Skeletal muscle tissue (tissue), 4 donors: Measurements from ENCODE around the gene PGD. TPM values are rescaled to one million over a fixed set of nuclear protein-coding genes. Genes with fewer than 3 reads are reported as not detected.
"Not testable (repeated sequence)": the region's sequence is repeated elsewhere in the genome, so short reads cannot be mapped to it uniquely, and the experiment has no call there.

ENCODE experiments used
- H3K27ac ChIP-seq: one replicate; pipeline ENCODE4 v1.7.0; 2013; ENCODE audit warnings: mild to moderate bottlenecking, low read depth, low read length, inconsistent platforms
- H3K27me3 ChIP-seq, 3 donors: one replicate each; pipeline ENCODE4 v1.7.0; 2013; ENCODE audit warnings: low read length in 3 of 3; ENCODE audit not compliant: control insufficient read depth in 3 of 3, insufficient read depth in 3 of 3
- H3K36me3 ChIP-seq, 3 donors: one replicate each; pipeline ENCODE4 v1.7.0; 2013; ENCODE audit warnings: low read length in 3 of 3; ENCODE audit not compliant: control insufficient read depth in 3 of 3, insufficient read depth in 3 of 3
- H3K4me1 ChIP-seq, 3 donors: one replicate each; pipeline ENCODE4 v1.7.0; 2013; ENCODE audit warnings: low read length in 3 of 3, mild to moderate bottlenecking in 3 of 3; ENCODE audit not compliant: control insufficient read depth in 3 of 3, insufficient read depth in 3 of 3
- H3K4me3 ChIP-seq, 3 donors: one replicate each; pipeline ENCODE4 v1.7.0; 2013; ENCODE audit warnings: low read length in 3 of 3
- H3K9ac ChIP-seq, 3 donors: one replicate each; pipeline ENCODE4 v1.7.0; 2013; ENCODE audit warnings: low read length in 3 of 3, mild to moderate bottlenecking in 3 of 3, moderate library complexity in 2 of 3, low read depth in 1 of 3
- H3K9me3 ChIP-seq, 3 donors: one replicate each; pipeline ENCODE4 v1.7.0; 2013; ENCODE audit warnings: low read length in 3 of 3; ENCODE audit not compliant: control insufficient read depth in 3 of 3
- total RNA-seq: library from RNA; depleted of rRNA; stranded (reverse); fragments of >200 nt; gene quantifications from one replicate; pipeline ENCODE4 v1.2.3, GENCODE V29; 2014
- donor health status: Osteomylitis.

Gene PGD
- total RNA-seq, 1 donor from 2014 or later: 59.5 TPM

DNA sequence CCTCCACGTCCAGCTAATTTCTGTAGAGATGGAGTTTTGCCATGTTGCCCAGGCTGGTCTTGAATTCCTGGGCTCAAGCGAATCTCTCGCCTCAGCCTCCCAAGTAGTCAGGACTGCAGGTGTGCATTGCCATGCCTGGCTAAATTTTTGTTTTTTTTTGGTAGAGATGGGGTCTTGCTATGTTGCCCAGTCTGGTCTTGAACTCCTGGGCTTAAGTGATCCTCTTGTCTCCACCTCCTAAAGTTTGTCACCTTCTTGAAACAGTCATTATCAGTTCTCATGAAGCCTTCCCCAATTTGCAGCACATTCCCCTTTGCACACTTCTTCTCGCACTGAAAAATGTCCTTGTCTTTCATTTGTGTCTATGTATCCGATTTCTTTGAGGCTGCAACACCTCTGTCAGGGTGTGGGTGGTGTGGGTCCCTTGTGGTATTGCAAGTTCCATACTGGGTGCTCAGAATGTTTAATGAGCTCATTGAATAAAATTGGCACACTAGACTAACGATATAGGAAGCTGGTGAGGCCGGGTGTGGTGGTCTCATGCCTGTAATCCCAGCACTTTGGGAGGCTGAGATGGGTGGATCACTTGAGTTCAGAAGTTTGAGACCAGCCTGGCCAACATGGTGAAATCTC, 48.0 kb downstream of the PGD start:
- no peak overlapping the region for H3K9ac ChIP-seq
- no peak overlapping the region for H3K4me3 ChIP-seq
- H3K9me3 ChIP-seq: no peaks in the 10 kb centered on the region
- H3K27me3 ChIP-seq: peaks cover 8 to 18% (median 10%) of the 10 kb centered on the region in 3 donors
- H3K36me3 ChIP-seq: peaks cover 0 to 6% (median 4%) of the 10 kb centered on the region in 3 donors
- H3K4me1 ChIP-seq: peaks cover 0 to 2% (median 0%) of the 10 kb centered on the region in 3 donors
- H3K27ac ChIP-seq: no peak overlapping the region

DNA sequence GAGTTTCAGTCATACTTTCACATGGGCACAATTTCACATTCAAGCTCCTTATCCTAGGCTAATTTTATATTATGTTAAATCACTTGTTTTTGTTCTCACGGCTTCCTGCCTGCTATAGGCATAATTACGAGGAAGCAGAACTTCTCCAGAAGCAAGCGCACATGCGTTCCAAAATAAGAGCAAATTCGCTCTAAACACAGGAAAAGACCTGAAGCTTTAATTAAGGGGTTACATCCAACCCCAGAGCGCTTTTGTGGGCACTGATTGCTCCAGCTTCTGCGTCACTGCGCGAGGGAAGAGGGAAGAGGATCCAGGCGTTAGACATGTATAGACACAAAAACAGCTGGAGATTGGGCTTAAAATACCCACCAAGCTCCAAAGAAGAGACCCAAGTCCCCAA, 50.9 kb downstream of the PGD start, which contains the start of gene CORT:
Gene CORT (plus strand): TSS at position 281 of the 400 bp plus-strand sequence. CDS start 193 bp downstream, outside the sequence.
- H3K27me3 ChIP-seq: peaks cover 8 to 18% (median 10%) of the 10 kb centered on the region in 3 donors
- peaks cover 0 to under 1% (median 0%) of the 10 kb centered on the region in 3 donors for H3K36me3 ChIP-seq
- H3K4me3 ChIP-seq: no peak within 1 kb of the TSS
- no peaks in the 10 kb centered on the region for H3K9me3 ChIP-seq
- H3K4me1 ChIP-seq: peaks cover 0 to 2% (median 0%) of the 10 kb centered on the region in 3 donors
- H3K27ac ChIP-seq: no peak within 1 kb of the TSS
- no peak within 1 kb of the TSS for H3K9ac ChIP-seq

DNA sequence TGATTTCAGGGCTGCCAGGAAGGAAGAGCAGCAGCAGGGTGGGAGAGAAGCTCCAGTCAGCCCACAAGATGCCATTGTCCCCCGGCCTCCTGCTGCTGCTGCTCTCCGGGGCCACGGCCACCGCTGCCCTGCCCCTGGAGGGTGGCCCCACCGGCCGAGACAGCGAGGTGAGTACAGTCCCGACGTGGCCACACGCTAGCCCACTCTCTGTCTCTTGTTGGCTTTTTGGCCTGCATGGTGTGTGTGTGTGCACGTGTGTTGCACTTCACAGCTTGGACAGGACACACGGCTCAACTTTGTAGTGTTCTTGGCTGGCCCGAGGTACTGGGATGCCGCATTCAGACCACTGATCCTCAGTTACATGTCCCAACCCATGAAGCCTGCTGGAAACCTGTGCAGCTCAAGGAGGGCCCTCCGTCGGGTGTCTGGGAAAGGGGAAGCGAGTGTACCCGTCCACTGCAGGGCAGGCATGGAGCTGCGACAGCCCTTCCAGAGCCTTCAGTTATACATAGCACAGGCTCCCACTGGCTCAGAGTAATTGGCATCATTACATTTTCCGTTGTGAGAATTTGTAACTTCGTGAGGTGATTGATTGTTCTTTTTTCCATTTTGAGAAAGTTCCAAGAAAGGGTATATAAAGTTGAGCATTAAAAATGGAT, 51.4 kb downstream of the PGD start:
- H3K9ac ChIP-seq: no peak overlapping the region
- H3K27me3 ChIP-seq: peaks cover 8 to 18% (median 10%) of the 10 kb centered on the region in 3 donors
- H3K4me1 ChIP-seq: peaks cover 0 to 2% (median 0%) of the 10 kb centered on the region in 3 donors
- H3K9me3 ChIP-seq: no peaks in the 10 kb centered on the region
- H3K27ac ChIP-seq: no peak overlapping the region
- no peak overlapping the region for H3K4me3 ChIP-seq
- H3K36me3 ChIP-seq: no peaks in the 10 kb centered on the region

DNA sequence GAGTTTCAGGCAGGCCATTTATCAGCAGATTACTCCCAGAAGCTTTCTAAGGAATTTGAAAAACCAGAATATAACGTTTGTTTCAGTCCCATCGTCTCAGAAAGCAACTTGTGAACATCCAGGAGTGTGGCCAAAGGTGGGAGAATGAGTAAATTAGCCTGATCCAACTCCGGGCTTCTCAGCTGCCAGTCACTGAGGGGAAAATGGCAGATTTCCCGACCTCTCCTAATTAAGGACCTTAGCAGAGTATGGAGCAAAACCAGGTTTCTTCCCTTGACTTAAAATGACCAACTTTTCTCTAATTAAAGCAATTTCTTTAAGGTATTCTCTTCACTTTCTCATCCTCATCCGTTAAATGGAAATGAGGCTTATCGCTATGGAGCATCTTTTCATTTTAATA, 52.0 kb downstream of the PGD start:
- Histone ChIP-seq H3K36me3 (no peaks in the 10 kb centered on the region), H3K27ac (no peak overlapping the region), H3K4me3 (no peak overlapping the region), H3K27me3 (peaks cover 8 to 18% (median 10%) of the 10 kb centered on the region in 3 donors), H3K9ac (no peak overlapping the region), H3K9me3 (no peaks in the 10 kb centered on the region), H3K4me1 (peaks cover 0 to 2% (median 0%) of the 10 kb centered on the region in 3 donors)

DNA sequence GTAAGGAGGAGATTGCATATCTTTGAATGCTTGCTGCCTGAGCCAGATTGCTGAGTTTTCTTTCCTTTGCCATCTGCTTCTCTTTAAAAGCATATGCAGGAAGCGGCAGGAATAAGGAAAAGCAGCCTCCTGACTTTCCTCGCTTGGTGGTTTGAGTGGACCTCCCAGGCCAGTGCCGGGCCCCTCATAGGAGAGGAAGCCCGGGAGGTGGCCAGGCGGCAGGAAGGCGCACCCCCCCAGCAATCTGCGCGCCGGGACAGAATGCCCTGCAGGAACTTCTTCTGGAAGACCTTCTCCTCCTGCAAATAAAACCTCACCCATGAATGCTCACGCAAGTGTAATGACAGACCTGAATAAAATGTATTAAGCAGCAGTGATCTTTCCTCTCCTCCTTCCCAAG, 52.4 kb downstream of the PGD start:
- Histone ChIP-seq H3K27me3 (peaks cover 8 to 18% (median 10%) of the 10 kb centered on the region in 3 donors), H3K9ac (no peak overlapping the region), H3K4me3 (no peak overlapping the region), H3K27ac (no peak overlapping the region), H3K4me1 (peaks cover 0 to 2% (median 0%) of the 10 kb centered on the region in 3 donors), H3K36me3 (no peaks in the 10 kb centered on the region), H3K9me3 (no peaks in the 10 kb centered on the region)

DNA sequence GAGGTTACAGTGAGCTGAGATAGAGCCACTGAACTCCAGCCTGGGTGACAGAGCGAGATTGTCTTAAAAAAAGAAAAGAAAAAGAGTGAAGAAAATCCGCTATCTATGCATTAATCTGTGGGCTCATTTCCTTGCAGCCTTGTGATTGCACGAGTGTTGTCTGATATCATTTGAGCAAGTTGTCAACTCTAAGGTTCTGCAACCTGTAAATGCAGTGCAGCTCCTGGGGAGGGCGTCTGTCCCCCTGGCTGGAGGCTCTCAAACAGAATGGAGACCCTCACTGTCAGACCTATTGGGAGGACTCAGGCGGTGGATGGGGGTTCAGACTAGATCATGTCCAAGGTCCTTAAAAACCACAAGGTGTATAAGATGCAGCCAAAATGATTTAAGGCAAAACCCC, 57.2 kb downstream of the PGD start:
- no peak overlapping the region for H3K9ac ChIP-seq
- peaks cover 0 to under 1% (median 0%) of the 10 kb centered on the region in 3 donors for H3K36me3 ChIP-seq
- H3K9me3 ChIP-seq: no peaks in the 10 kb centered on the region
- no peak overlapping the region for H3K4me3 ChIP-seq
- H3K27ac ChIP-seq: no peak overlapping the region
- H3K27me3 ChIP-seq: no peaks in the 10 kb centered on the region
- H3K4me1 ChIP-seq: peaks cover 0 to 2% (median 0%) of the 10 kb centered on the region in 3 donors

DNA sequence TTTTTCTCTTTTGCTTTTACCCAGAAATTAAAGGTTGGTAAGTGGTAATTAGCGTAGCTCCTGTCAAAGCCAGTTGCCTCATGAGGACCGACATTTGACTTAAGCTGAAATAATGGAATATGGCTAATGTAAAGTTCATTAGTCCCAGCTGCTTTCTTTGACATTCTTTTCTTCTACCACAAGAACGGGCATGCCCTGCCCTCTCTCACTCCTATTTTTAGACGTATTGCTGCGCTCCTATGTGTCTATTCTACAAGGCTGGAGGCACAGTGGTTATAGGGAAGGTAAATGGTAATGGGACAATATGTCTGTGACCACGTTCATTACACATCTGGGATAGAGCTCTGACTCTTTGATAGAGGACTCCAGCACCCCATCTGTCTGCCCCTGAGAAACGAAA, 57.8 kb downstream of the PGD start:
- H3K27ac ChIP-seq: no peak overlapping the region

DNA sequence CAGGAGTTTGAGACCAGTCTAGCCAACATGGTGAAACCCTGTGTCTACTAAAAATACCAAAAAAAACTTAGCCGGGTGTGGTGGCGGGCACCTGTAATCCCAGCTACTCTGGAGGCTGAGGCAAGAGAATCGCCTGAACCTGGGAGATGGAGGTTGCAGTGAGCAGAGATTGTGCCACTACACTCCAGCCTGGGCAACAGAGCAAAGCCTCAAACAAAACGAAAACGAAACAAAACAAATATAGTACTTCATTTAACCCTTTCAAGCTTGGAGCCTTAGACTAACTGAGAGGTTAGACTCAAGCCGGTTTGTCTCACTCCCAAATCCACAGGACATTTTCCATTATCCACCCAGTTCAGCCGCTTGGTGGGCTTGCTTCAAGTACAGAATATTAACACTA, 58.6 kb downstream of the PGD start:
- H3K9me3 ChIP-seq, H3K9ac ChIP-seq, H3K4me1 ChIP-seq, H3K27ac ChIP-seq, H3K4me3 ChIP-seq, H3K27me3 ChIP-seq: not testable (repeated sequence)
- peaks cover 10 to 13% (median 10%) of the 10 kb centered on the region in 3 donors for H3K36me3 ChIP-seq

More for the DNA sequence above, 57.8 kb downstream of the PGD start:
- H3K4me1 ChIP-seq: no peaks in the 10 kb centered on the region
- no peaks in the 10 kb centered on the region for H3K27me3 ChIP-seq
- no peaks in the 10 kb centered on the region for H3K9me3 ChIP-seq
- H3K36me3 ChIP-seq: peaks cover 6 to 7% (median 6%) of the 10 kb centered on the region in 3 donors
- H3K4me3 ChIP-seq: no peak overlapping the region
- no peak overlapping the region for H3K9ac ChIP-seq

DNA sequence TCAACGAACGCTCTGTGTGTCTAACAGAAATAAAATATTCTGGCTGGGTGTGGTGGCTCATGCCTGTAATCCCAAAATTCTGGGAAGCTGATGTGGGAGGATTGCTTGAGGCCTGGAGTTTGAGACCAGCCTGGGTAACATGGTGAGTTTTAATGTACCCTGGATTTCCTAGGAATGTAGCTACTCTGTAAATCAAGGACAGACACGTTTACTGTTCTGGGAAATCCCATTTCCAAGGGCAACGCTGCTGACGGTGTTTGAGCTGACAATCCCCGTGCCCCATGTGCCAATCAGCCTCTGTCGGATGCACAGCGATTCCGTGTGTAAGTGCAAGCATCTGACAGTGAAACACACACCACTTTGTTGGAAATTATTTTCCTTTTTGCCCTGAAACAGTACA, 59.0 kb downstream of the PGD start:
- Histone ChIP-seq H3K9ac (no peak overlapping the region), H3K4me3 (no peak overlapping the region), H3K4me1 (no peaks in the 10 kb centered on the region), H3K27me3 (no peaks in the 10 kb centered on the region), H3K36me3 (peaks cover 14 to 17% (median 14%) of the 10 kb centered on the region in 3 donors), H3K27ac (no peak overlapping the region), H3K9me3 (no peaks in the 10 kb centered on the region)

DNA sequence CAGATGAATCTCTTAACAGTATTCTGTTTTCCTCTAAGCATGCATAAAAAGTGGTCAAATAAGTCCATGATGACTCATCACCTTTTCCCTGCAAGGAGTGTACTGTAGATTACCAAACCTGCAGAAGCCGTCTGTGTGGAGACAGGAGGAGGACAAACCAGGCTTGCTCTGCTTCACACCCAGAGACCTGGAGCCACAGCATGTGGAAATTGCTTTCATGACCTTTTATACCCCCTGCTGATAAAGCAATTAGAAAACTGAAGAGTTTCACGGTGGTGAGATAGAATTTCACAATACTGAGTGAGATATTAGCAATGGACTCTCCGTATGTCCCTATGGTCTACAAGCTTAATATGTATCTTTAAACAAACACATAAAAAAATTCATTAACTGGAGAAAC, 60.3 kb downstream of the PGD start:
- H3K27me3 ChIP-seq: no peaks in the 10 kb centered on the region
- no peaks in the 10 kb centered on the region for H3K4me1 ChIP-seq
- H3K4me3 ChIP-seq: no peak overlapping the region
- H3K36me3 ChIP-seq: peaks cover 20 to 23% (median 22%) of the 10 kb centered on the region in 3 donors
- no peaks in the 10 kb centered on the region for H3K9me3 ChIP-seq
- no peak overlapping the region for H3K9ac ChIP-seq
- no peak overlapping the region for H3K27ac ChIP-seq
